Coronary artery (tissue), 2 donors: ENCODE results near the gene BPTF.
"Not testable (repeated sequence)": the region's sequence is repeated elsewhere in the genome, so short reads cannot be mapped to it uniquely, and the experiment has no call there.

Experiments
- DNase-seq: peaks from one replicate; pipeline ENCODE4 v3.0.0-alpha.2; 2017; ENCODE audit warnings: low spot score
- H3K27ac ChIP-seq, 2 donors: fragments of 200-600 bp; sonication (generic); one replicate each; pipeline ENCODE4 v1.5.1; 2016 to 2019
- H3K4me3 ChIP-seq: fragments of 200-600 bp; sonication (generic); 2 replicates; pipeline ENCODE4 v1.5.1; 2016; ENCODE audit warnings: mild to moderate bottlenecking, moderate library complexity
- TF ChIP-seq, protein P1 (sequence below): fragments of 200-600 bp; sonication (generic); IDR thresholded peaks from one replicate; pipeline ENCODE4 v1.5.1; 2019; ENCODE audit warnings: antibody characterized with exemption

BPTF gene

DNA sequence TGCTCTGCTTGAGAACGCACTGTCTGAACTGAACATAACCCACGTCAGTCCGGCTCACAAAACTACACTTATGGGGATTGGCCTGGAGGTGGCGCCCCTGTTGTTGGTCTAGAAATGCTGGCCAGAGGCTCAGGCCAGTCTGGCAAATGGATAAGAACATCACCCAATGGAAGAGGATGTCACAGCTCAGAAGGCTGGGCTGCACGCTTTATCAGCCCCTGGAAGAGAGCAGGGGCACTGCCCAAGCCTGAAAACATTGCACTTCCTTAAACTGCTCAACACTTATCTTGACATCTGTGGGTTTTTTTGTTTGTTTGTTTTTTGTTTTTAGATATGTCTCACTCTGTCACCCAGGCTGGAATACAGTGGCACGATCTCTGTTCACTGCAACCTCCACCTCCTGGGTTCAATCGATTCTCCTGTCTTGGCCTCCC, 24.8 kb upstream of the BPTF start:
- Histone ChIP-seq H3K4me3 (no peak overlapping the region), H3K27ac (no peak overlapping the region)
- DNase-seq, result no peak

DNA sequence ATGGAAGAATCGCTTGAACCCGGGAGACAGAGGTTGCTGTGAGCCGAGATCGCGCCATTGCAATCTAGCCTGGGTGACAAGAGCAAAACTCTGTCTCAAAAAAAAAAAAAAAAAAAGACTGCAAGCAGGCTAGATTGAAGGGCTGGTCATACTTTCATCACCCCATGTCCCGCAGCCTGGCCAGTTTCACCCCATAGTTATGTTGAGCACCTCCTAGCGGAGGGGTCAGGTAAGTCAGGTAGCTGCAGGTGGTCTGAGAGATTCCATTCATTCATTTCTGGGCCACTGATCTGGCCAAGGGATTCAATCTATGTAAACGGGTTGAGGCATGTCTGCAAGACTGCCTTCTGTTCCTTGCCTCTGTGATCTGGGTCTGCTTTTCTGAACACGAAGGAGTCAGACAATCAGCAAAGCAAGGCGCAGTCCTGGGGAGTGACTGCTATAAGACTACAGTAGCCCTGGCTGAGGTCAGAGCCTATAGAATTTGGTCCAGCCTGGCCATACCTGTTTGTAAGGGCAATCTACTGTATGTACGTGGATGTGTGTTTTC, 23.6 kb upstream of the BPTF start:
- H3K4me3 ChIP-seq, result no peak overlapping the region
- TF ChIP-seq, protein P1, sequence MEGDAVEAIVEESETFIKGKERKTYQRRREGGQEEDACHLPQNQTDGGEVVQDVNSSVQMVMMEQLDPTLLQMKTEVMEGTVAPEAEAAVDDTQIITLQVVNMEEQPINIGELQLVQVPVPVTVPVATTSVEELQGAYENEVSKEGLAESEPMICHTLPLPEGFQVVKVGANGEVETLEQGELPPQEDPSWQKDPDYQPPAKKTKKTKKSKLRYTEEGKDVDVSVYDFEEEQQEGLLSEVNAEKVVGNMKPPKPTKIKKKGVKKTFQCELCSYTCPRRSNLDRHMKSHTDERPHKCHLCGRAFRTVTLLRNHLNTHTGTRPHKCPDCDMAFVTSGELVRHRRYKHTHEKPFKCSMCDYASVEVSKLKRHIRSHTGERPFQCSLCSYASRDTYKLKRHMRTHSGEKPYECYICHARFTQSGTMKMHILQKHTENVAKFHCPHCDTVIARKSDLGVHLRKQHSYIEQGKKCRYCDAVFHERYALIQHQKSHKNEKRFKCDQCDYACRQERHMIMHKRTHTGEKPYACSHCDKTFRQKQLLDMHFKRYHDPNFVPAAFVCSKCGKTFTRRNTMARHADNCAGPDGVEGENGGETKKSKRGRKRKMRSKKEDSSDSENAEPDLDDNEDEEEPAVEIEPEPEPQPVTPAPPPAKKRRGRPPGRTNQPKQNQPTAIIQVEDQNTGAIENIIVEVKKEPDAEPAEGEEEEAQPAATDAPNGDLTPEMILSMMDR, result no peak
- no peak overlapping the region for H3K27ac ChIP-seq
- no peak for DNase-seq

More for the DNA sequence above, 24.8 kb upstream of the BPTF start:
- TF ChIP-seq, protein P1, result no peak

DNA sequence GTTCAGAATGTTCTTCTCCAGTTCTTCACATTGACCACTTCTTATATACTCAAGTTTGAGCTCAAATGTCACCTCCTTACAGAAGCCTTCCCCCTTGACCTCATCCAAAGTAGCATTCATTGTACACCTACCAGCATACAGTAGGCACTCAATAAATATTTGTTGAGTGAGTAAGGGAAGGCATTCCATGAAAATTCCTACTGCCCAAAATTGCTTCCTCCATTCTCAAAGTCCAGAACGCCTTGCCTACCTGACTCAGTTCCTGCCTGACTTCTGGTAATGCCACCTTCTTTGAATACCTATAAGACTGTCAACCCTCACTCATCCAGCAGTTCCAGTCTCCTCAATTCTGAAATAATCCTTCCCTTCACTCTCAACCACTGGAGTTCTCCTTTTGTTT, 14.8 kb upstream of the BPTF start:
- Histone ChIP-seq H3K27ac (no peak overlapping the region), H3K4me3 (no peak overlapping the region)
- no peak for DNase-seq
- TF ChIP-seq, protein P1, result no peak

GRCh38 chr17:67812380-67812779, 12.9 kb upstream of the BPTF start:
- DNase-seq, H3K4me3 ChIP-seq, H3K27ac ChIP-seq: not testable (repeated sequence)

GRCh38 chr17:67813803-67814180, 11.5 kb upstream of the BPTF start:
- no peak for DNase-seq
- no peak overlapping the region for H3K4me3 ChIP-seq

GRCh38 chr17:67818110-67819002, 6.9 kb upstream of the BPTF start:
- TF ChIP-seq, protein P1, result no peak
- DNase-seq, result no peak
- Histone ChIP-seq H3K27ac (no peak overlapping the region), H3K4me3 (no peak overlapping the region)

More at GRCh38 chr17:67813803-67814180, 11.5 kb upstream of the BPTF start:
- no peak overlapping the region for H3K27ac ChIP-seq
- TF ChIP-seq, protein P1, result no peak

GRCh38 chr17:67819722-67820121, 5.6 kb upstream of the BPTF start:
- no peak for DNase-seq
- TF ChIP-seq, protein P1, result no peak
- Histone ChIP-seq H3K27ac (no peak overlapping the region), H3K4me3 (no peak overlapping the region)
